Liver (tissue), 3 donors: Measurements from ENCODE around the gene YBX2.

Experiments used
- ATF3 ChIP-seq: IDR thresholded peaks from 2 replicates; pipeline ENCODE4 v1.6.1; 2016; ENCODE audit warnings: antibody characterized with exemption
- JUND ChIP-seq, 2 donors: IDR thresholded peaks; 2 replicates each; pipeline ENCODE4 v1.6.1; 2016; ENCODE audit warnings: antibody characterized with exemption in 2 of 2
- RAD21 ChIP-seq, 2 donors: IDR thresholded peaks; 2 replicates each; pipeline ENCODE4 v1.6.1; 2016; ENCODE audit warnings: antibody characterized with exemption in 2 of 2, mild to moderate bottlenecking in 2 of 2
- RXRA ChIP-seq, 2 donors: IDR thresholded peaks; 2 replicates each; pipeline ENCODE4 v1.6.1; 2017 to 2018; ENCODE audit warnings: antibody characterized with exemption in 2 of 2, mild to moderate bottlenecking in 1 of 2
- SP1 ChIP-seq: IDR thresholded peaks from 2 replicates; pipeline ENCODE4 v1.6.1; 2018; ENCODE audit warnings: antibody characterized with exemption, mild to moderate bottlenecking
- TAF1 ChIP-seq: conservative IDR thresholded peaks from 2 replicates; pipeline ENCODE4 v1.6.1; 2016; ENCODE audit warnings: antibody characterized with exemption, mild to moderate bottlenecking
- TF ChIP-seq, protein P1 (sequence below): fragments of 150-350 bp; IDR thresholded peaks from 2 replicates; pipeline ENCODE4 v1.5.1; 2017; ENCODE audit warnings: improper control_type of control experiment, low read depth, low read length; ENCODE audit not compliant: missing input control
- TF ChIP-seq, protein P2 (sequence below): IDR thresholded peaks from 2 replicates; pipeline ENCODE4 v1.6.1; 2016; ENCODE audit warnings: antibody characterized with exemption, mild to moderate bottlenecking
- donor health status: healthy.
- donor health status: healthy.

DNA sequence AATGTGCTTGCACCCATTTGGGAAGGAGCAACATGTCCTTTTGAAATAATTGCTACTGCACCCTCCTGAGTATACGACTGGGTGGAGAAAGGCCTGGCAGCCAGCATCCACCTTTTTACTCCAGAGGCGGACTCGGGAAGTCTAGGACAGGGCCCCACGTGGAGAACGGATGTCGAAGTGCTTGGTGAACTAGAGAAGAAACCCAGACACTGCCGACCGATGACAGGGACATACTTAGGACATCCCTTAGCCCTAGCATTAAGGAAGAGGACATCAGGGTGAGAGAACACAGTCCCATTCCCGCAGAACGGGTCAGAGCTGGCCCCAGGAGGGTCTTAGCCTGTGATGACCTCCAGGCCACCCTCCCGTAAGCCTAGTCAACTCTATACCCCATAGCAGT, 3.8 kb downstream of the YBX2 start:
- TF ChIP-seq JUND (IDR thresholded peaks at IDR 0.05): no peak
- TF ChIP-seq, protein P1, sequence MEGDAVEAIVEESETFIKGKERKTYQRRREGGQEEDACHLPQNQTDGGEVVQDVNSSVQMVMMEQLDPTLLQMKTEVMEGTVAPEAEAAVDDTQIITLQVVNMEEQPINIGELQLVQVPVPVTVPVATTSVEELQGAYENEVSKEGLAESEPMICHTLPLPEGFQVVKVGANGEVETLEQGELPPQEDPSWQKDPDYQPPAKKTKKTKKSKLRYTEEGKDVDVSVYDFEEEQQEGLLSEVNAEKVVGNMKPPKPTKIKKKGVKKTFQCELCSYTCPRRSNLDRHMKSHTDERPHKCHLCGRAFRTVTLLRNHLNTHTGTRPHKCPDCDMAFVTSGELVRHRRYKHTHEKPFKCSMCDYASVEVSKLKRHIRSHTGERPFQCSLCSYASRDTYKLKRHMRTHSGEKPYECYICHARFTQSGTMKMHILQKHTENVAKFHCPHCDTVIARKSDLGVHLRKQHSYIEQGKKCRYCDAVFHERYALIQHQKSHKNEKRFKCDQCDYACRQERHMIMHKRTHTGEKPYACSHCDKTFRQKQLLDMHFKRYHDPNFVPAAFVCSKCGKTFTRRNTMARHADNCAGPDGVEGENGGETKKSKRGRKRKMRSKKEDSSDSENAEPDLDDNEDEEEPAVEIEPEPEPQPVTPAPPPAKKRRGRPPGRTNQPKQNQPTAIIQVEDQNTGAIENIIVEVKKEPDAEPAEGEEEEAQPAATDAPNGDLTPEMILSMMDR: no peak
- no peak for TF ChIP-seq ATF3
- no peak for TF ChIP-seq SP1
- no peak for TF ChIP-seq TAF1
- TF ChIP-seq RXRA (IDR thresholded peaks at IDR 0.05): no peak
- TF ChIP-seq, protein P2, sequence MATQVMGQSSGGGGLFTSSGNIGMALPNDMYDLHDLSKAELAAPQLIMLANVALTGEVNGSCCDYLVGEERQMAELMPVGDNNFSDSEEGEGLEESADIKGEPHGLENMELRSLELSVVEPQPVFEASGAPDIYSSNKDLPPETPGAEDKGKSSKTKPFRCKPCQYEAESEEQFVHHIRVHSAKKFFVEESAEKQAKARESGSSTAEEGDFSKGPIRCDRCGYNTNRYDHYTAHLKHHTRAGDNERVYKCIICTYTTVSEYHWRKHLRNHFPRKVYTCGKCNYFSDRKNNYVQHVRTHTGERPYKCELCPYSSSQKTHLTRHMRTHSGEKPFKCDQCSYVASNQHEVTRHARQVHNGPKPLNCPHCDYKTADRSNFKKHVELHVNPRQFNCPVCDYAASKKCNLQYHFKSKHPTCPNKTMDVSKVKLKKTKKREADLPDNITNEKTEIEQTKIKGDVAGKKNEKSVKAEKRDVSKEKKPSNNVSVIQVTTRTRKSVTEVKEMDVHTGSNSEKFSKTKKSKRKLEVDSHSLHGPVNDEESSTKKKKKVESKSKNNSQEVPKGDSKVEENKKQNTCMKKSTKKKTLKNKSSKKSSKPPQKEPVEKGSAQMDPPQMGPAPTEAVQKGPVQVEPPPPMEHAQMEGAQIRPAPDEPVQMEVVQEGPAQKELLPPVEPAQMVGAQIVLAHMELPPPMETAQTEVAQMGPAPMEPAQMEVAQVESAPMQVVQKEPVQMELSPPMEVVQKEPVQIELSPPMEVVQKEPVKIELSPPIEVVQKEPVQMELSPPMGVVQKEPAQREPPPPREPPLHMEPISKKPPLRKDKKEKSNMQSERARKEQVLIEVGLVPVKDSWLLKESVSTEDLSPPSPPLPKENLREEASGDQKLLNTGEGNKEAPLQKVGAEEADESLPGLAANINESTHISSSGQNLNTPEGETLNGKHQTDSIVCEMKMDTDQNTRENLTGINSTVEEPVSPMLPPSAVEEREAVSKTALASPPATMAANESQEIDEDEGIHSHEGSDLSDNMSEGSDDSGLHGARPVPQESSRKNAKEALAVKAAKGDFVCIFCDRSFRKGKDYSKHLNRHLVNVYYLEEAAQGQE: no peak
- no peak for TF ChIP-seq RAD21 (IDR thresholded peaks at IDR 0.05)
